PC-3 (cell line): ENCODE measurements around the gene KCNN1.

Source experiments
- EZH2 ChIP-seq: fragments of 300-600 bp; sonication (generic); IDR thresholded peaks from one replicate; pipeline ENCODE4 v1.6.1; 2017; ENCODE audit warnings: antibody characterized with exemption, mild to moderate bottlenecking, low read length; ENCODE audit not compliant: unreplicated experiment
- EZH2phosphoT487 ChIP-seq: fragments of 300-600 bp; sonication (generic); IDR thresholded peaks from 2 replicates; pipeline ENCODE4 v1.6.1; 2018; ENCODE audit warnings: mild to moderate bottlenecking, antibody characterized with exemption, low read length, borderline replicate concordance
- TF ChIP-seq, protein P1 (sequence below): fragments of 300-600 bp; sonication (generic); conservative IDR thresholded peaks from 2 replicates; pipeline ENCODE4 v1.5.1; 2017; ENCODE audit warnings: antibody characterized with exemption, low read depth, mild to moderate bottlenecking, low read length

DNA sequence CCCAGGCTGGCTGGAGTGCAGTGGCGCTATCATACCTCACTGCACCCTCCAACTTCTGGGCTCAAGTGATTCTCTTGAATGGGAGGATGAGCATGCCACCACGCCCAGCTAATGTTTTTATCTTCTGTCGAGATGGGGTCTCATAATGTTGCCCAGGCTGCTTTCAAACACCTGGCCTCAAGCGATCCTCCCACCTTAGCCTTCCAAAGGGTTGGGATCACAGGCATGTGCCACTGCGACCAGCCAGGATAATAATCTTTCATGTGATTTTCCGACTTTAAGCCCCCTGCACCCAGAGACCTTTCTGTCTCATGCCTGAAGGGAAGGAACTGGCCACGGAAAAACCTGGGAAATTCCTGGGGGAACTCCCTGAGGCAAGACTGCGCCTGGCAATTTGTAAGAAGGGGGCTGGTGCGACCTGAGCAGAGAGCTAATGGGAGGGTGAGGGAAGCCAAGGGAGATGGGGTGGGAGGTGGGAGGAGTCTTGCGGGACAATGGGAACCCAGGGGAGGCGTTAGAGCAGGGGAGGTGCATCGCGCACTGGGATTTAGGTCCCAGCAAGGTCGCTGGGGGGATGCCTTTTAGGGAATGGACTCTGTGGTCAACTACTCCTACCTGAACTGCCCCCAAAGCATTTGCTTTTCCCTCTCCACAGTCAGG, 35.2 kb upstream of the KCNN1 start:
- TF ChIP-seq, protein P1, sequence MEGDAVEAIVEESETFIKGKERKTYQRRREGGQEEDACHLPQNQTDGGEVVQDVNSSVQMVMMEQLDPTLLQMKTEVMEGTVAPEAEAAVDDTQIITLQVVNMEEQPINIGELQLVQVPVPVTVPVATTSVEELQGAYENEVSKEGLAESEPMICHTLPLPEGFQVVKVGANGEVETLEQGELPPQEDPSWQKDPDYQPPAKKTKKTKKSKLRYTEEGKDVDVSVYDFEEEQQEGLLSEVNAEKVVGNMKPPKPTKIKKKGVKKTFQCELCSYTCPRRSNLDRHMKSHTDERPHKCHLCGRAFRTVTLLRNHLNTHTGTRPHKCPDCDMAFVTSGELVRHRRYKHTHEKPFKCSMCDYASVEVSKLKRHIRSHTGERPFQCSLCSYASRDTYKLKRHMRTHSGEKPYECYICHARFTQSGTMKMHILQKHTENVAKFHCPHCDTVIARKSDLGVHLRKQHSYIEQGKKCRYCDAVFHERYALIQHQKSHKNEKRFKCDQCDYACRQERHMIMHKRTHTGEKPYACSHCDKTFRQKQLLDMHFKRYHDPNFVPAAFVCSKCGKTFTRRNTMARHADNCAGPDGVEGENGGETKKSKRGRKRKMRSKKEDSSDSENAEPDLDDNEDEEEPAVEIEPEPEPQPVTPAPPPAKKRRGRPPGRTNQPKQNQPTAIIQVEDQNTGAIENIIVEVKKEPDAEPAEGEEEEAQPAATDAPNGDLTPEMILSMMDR, result no peak
- TF ChIP-seq EZH2phosphoT487 (no peak), EZH2 (no peak)
